HG03439 (cell line): ENCODE data around the gene DSG3.
"Not testable (repeated sequence)": the region's sequence is repeated elsewhere in the genome, so short reads cannot be mapped to it uniquely, and the experiment has no call there.

Experiments used
- ATAC-seq: cut with Tn5 transposase; IDR thresholded peaks from one replicate; pipeline ENCODE4 v1.9.1; 2021; ENCODE audit warnings: mild to moderate bottlenecking, moderate library complexity; ENCODE audit not compliant: unreplicated experiment

The DSG3 gene

DNA sequence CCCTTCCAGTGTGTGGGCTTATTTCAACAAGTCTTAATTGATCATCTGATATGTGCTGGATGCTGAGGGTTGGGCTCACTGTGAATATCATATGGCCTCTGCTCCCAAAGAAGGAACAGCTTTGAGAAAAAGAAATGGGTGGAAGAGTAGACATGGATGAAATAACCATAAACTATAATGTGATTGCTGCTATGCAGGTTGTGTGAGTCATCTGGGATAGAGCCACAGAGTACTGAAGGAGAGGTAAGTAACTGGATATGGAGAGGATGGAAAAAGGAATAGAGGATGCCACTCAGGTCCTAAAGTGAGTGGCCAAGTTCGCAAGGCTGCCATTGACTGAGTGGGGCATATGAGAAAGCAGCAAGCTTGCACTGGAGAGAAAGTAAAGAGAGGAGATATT lies 41.8 kb downstream of the DSG3 start:
- no peak for ATAC-seq

GRCh38 chr18:31490387-31490786 lies 42.8 kb downstream of the DSG3 start:
- peak; percentile 67 for ATAC-seq

GRCh38 chr18:31490833-31491232 lies 43.3 kb downstream of the DSG3 start:
- ATAC-seq: no peak

- no peak for ATAC-seq
Measured at GRCh38 chr18:31491586-31491985, 44.0 kb downstream of the DSG3 start.

DNA sequence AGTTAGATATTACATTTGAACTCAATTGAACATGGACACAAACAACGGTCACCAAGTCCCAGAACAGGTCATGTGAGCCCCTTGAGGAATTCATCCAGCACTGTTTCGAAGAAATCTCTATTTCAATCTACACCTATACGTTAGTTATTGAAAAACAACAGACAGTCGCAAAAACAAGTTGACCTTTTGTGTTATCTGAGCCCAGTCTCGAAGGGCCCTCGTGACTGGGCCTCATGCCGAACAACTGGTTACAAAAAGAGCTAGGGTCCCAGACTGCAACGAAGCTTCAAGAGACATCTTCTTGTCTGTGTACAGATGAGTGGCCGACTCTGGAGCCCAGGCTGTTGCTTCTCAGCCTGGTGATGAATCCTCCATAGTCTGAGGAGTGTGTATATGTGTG lies 45.1 kb downstream of the DSG3 start:
- no peak for ATAC-seq

DNA sequence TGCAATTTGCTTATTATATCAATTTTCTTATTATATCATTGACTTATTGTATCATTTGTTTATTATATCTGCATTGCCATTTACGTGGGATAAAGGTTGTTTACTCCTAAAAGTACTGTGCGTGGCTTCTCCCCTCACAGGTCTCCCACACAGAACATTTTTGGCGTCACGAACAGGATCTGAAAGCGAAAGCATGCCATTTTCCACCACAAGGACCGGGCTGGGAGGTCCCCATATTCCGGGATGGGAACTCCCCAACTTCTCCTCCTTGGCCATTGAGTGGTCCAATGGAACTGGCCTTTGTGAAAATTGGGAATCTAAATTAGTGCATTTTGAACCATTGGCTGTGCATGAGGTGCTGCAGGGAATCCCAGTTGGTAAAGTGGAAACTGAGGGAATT lies 45.6 kb downstream of the DSG3 start:
- no peak for ATAC-seq

GRCh38 chr18:31493941-31494340 lies 46.4 kb downstream of the DSG3 start:
- no peak for ATAC-seq

GRCh38 chr18:31494705-31495244 lies 47.2 kb downstream of the DSG3 start:
- not testable (repeated sequence) for ATAC-seq

DNA sequence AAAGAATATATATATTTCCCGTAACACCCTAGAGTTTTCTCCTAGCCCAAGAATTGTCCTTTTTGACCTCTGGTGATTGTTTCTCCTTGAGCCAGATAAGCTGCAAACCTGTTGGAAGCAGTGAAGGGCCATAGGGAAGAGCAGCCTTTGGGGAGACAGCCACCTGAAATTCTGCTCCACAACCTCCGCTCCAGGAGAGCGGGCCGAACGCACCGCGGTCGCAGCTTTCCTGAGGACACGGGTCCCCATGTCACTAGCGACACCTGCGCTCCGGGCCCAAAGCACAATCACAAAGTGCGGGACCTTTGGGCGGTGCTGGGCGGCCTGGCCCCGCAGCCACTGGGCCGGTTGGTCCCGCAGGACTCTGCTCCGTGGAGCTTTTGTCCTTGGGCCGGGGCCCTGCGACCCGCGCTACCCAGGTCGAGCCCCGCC lies 49.9 kb downstream of the DSG3 start:
- no peak for ATAC-seq

DNA sequence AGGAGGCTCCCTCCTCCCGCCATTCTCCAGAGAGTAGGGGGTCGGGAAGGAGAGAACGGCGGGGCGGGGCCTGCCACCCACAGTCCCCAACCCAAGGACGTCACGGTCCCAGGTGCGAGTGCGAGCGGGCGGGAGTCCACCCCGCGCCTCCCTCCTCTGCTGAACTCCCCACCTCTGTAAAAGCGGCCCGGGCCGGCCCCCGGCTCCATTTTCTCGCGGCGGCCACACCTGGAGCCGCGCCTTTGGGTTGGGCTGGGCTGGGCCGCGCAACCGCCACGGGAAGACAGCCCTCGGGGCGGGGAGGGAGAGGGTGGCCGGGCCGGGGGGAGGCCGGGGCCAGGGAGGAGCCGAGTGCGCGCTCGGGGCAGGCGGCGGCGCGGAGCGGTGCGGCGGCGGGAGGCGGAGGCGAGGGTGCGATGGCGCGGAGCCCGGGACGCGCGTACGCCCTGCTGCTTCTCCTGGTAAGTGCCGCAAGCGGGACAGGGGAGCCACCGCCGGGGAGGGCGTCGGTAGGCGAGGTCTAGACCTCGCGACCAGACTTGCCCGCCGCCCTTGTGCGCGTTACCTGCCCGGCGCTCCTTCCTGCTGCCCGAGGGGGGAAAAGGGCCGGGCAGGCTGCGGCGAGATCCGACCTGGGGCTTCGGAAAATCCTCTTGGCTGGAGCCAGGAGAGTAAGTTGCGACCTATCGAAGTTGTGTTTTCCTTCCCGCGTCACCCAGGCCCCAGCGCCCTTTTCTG lies 50.5 kb downstream of the DSG3 start, which contains the start of gene DSG2:
DSG2 (plus strand) TSS at position 342 of the 738 bp plus-strand sequence; CDS start at position 417, 75 bp downstream.
- ATAC-seq: peak; percentile 43

DNA sequence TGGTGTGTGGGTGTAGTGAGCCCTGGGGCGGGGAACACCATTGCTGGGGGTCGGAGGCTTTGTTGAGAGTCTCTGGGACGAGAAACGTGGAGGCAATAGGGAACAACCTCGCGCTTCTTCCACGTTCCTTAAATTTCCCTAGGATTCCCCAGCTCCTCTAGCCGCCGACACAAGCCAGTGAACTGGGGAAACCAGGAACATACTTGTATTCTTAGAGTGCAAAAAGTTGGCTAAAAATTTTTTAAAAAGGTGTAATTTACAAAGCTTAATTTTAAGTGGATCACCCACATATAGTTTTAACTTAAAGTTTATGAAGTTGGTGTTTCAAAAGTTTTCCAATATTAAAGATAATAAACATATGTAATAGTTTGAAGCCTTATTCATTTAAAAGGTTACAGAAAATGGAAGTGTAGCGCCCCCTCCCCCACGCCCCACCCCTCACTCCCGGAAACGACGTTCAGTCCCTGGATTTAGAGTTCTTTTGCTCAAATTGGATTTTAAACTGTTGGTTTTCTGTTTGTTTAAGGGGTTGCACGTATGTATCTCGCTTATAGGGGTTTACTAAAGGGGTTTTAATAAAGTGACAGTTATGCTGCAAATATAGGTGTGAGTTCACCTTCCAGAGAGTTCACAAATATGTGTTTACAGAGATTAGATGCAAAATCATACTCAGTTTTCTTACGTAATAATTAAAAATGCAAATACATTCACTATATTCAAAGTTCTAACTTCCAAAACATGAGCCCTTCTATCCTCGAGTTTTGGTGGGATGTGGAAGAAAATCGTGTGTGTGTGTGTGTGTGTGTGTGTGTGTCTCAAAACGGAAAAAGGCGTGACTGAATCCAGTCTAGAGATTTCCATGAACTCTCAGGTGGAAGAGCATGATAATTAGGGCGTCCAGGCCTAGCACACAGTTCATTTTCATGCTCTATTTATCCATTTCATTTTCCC lies 51.3 kb downstream of the DSG3 start:
- ATAC-seq: peak; percentile 27

DNA sequence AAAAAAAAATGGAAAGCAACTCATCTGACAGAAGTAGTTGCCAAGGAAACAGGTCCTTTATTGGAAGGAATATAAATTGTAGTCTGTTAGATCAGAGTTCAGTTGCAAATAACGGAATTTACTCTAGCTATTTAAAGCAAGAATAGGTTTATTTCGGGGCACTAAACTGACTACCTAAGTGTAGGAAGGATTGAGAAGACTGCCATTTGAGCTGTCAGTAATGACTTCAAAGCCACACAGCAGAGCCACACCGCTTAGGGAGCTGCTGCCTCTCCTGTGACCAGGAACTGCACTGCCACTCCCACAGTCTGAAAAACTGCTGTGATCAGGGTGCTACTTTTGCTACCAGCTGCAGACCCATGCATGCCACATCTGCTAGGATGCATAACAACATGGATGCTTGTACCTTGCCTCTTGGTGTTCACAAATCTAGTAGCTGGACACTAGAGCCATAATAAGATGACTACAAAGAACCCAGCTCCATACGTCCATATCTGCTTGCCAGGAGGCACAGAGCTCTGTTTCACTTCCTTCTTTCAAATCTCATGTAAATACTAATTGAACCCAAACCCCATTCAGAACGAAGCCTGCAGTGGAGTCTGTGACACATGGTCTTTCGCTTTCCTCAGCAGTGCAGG lies 52.6 kb downstream of the DSG3 start:
- ATAC-seq: peak; percentile 83

DNA sequence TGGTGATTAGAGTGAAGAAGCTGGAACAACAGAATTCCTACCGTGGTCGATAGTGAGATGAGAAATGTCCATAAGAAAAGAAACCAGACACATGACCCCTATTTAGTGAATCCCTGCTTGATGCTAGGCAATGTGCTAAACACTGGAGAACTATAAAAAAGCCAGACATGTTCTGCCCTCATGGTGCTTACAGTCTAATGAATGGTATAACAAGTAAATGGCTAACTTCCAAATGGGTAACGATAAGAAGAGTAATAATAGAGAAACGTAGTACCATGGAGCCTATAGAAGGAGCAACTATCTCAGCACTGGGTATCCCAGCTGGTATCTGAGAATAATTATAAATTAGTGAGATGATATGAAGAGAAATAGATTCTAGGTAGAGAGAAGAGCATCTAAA lies 55.5 kb downstream of the DSG3 start:
- no peak for ATAC-seq

GRCh38 chr18:31504455-31505147 lies 57.1 kb downstream of the DSG3 start:
- ATAC-seq: no peak

DNA sequence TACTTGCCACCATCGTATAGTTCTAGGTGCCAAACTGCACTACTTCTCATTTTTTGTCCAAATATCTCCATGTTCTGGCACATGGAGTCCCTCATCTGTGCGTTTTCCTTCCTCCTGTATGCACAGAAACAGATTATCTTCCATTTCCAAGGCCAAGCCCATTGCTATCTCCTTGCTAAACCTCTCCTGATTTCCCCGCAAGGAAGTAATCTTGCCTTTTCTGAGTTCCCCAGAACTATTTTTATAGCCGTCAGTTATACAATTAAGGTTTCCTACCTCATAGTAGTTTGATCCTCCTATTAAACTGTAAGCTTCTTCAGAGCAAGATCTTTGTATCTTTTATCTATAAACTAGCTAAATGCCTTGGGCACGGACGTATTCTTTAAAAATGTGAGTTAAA lies 57.6 kb downstream of the DSG3 start:
- ATAC-seq: no peak

- no peak for ATAC-seq
Measured at GRCh38 chr18:31506024-31506742, 58.6 kb downstream of the DSG3 start.

DNA sequence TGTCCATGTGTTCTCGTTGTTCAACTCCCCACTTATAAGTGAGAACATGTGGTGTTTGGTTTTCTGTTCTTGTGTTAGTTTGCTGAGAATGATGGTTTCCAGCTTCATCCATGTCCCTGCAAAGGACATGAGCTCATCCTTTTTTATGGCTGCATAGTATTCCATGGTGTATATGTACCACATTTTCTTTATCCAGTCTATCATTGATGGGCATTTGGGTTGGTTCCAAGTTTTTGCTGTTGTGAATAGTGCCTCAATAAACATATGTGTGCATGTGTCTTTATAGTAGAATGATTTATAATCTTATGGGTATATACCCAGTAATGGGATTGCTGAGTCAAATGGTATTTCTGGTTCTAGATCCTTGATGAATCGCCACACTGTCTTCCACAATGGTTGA lies 59.6 kb downstream of the DSG3 start:
- ATAC-seq: not testable (repeated sequence)

DNA sequence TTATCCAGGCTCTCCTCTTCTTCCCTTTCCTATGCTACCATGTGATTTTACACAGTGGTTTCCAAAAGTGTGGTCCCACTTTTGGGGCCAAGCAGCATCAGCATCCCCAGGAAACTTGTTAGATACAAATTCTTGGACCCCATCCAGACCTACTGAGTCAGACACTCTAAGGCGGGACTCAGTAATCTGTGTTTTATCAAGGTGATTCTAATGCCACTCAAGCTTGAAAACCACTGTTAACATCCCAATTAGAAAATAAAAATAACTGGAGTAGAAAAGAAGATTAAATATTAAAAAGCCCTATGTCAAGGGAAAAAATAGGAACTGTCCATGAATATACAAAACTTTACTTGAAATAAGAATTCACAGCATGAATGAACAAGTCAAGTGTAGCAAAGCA lies 61.2 kb downstream of the DSG3 start:
- ATAC-seq: no peak

GRCh38 chr18:31509571-31509970 lies 62.0 kb downstream of the DSG3 start:
- ATAC-seq: no peak

DNA sequence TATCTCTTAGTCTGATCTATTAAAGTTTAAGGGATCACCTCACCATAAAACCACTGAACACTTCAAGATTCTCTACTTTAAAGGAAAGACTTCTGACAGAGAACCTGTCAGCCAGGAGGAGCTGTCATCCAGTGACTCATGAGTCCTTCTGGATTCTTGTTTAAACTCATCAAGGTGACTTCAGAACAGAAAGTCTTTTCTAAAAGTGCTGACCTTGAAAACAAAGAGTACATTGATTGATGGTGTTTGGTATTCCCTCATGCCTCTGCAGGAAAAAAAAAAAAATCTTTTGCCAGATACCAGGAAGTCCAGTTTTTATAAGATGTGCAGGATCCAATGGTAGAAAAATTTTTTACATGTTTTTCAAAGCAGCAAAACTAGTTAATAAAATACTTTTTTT lies 62.8 kb downstream of the DSG3 start:
- no peak for ATAC-seq
